HG03066 (cell line): ENCODE measurements around the gene SRSF4.
"Not testable (repeated sequence)": the region's sequence is repeated elsewhere in the genome, so short reads cannot be mapped to it uniquely, and the experiment has no call there.

Experiments used
- ATAC-seq: cut with Tn5 transposase; IDR thresholded peaks from one replicate; pipeline ENCODE4 v1.9.1; 2021; ENCODE audit warnings: low read depth; ENCODE audit not compliant: unreplicated experiment

Gene SRSF4

DNA sequence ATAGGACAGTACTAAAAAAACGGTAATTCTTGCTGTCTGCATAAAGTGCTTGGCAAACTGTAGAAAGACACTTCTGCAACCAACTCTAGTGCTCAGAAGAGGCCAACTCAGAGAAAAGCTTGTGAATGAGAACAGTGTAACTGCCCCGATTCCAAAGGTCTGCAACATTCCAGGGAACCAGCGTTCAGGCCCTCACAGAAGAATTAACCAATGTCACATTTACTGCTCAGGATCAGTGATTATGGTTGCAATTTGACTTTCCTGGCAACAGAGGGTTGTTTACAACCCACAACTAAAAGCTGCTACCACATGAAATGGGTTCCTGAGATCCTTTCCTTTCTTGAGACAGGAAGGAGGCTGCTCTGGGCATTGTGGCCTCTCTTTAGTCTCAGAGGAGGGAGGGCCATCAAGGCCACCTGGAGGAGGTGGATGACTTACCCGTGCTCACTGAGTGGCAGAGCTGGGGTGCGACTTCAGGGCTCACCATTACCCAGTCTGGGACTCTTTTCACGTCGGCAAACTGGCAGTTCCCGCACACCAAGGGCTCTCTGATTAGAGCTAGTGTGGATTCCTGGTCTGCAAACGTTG, 15.3 kb downstream of the SRSF4 start:
- ATAC-seq = no peak

GRCh38 chr1:29164588-29164987, 17.1 kb downstream of the SRSF4 start:
- no peak for ATAC-seq

DNA sequence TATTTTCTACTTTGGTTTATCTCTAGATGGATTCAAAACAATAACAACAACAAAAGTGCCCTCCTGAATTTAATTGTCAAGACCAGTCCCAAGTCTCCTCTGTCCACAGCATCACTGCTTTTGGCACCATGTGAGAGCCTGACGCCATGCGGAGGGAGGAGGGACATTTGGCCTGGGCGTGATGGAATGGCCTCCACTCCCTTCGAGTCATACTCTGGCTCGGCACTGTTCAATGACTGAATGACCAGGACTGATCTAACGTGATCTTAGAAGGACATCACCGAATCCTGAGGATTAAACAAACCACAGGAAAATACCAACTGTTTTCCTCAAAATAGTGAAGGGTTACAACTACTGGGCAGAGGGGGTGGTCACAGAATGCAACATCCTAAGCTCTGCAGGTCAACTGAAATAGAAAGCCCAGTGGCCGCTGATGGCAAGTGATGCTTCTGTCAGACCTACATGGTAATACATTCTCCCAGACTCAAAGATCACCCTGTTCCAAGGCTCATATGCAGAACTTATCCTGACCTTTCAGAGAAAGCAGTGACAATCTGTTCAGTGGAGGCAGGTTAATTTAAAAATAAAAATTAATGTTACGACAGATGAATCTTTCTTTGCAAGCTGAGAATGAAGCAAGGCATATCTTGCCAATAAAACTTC, 19.1 kb downstream of the SRSF4 start:
- no peak for ATAC-seq

DNA sequence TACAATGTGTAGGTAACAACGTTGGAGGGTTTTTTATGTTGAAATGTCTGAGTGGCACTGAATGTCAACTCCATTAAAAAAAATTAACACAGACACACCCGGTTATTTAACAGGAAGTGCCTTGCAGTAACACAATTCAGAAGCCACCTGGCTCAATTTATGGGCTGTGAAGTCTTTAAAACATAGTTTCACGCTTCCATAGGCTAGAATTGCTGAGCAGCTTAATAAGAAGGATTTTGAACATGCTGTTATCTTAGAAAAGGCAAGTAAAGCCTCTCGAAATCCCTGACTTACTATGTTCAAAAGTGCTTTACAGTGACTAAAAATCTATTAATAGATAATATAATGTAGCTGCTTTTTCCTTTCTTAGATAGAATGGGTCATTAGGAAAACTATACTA, 19.7 kb downstream of the SRSF4 start:
- ATAC-seq = no peak

DNA sequence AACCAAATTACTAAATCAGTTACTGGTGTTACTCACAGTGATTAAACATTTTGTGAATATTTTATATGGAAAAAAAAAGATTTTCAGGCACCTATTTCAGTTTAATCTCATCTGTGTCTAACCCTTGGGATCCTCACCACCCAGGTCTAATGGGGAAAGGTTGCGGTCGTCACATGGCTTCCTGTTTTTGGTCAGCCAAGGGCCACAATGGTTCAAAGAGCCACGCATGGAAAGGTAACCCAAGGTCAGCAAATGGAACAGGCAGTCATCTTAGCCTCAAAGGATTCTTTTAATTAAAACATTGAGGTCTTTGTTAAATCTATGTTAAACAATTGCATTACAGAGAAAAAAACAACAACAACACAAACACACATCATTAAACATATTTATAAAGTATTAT, 21.9 kb downstream of the SRSF4 start:
- ATAC-seq = no peak

GRCh38 chr1:29157269-29157601, 24.5 kb downstream of the SRSF4 start:
- no peak for ATAC-seq

- no peak for ATAC-seq
Measured at GRCh38 chr1:29156543-29157268, 25.0 kb downstream of the SRSF4 start.

GRCh38 chr1:29152046-29152805, 29.5 kb downstream of the SRSF4 start:
- ATAC-seq = no peak

DNA sequence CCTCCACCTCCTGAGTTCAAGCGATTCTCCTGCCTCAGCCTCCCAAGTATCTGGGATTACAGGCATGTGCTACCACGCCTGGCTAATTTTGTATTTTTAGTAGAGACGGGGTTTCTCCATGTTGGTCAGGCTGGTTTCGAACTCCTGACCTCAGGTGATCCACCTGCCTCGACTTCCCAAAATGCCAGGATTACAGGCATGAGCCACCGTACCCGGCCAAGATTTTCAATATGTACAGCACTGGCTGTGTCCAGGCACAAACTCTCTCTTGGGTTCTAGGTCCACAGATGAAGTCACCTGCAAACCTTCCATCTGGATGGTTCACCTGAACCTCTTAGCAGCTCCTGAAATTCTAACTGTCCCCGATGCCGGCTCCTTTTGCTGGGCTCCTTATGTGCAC, 31.4 kb downstream of the SRSF4 start:
- ATAC-seq = not testable (repeated sequence)

DNA sequence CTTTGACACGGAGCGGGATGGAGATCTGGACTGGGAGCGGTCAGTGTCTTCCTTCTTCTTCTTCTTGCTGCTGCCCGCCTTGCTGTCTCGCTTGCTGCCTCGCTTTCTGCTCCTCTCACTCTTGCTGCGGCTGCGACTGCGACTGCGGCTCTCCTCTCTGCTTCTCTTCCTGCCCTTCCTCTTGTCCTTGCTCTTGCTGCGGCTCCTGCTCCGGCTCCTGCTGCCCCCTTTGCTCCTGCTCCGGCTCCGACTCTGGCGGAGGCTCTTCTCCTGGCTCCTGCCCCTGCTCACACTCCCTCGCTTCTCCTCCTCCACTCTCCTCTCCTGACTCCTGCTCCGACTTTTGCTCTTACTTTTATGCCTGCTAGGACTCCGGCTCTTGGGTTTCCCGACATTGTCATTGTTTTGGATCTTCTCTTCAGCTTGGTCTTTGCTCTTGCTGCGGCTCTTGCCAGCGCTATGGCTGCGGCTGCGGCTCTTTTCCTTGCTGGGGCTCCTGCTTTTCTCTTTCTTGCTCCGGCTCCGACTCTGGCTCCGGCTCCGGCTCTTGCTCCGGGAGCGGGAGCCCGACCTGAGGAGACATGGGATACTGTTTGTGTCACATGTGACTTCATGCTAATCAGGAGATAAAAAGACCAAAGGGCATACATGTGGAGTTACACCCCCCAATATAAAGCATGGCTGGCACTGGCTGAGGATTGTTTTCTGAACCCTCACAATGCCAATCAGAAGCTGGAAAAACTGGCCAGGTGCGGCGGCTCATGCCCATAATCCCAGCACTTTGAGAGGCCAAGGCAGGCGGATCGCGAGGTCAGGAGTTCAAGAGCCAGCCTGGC, 32.8 kb downstream of the SRSF4 start:
- ATAC-seq = no peak

GRCh38 chr1:29145739-29146437, 35.8 kb downstream of the SRSF4 start:
- ATAC-seq = no peak

DNA sequence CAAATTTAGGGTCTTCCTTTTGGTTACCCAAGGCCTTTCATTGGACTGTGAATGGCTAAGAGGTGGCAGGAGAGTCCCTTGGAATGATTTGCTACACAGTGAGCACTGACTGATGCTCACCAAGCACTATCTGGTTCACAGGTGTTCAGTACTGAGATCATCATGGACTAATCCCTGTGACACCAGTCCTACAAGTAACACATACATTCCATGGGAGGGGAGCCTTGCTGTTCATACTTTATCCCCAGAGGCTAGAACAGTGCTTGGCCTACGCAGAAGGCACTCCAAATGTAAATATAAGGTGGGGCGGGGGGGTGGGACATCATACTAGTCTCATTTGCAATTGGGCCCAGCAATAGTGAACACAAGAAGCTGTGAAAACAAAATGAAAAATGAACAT, 37.5 kb downstream of the SRSF4 start:
- no peak for ATAC-seq

DNA sequence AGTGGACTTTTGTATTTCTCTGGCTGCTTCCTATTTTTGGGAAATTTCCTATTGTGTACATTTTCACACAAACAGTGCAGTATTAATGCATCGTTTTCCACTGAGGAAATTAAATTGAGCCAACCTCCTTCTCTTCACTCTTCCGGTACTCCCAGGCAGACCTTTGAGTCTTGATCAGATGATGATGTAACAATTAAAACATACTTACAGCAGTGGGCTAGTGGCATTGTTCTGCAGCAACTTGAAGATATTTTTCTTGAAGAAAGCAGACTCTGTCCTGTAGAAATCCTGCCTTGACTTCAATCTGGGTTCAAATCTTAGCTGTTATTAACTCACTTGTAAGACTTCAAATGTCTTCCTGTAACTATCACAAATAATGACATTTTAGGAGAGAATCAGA, 39.0 kb downstream of the SRSF4 start:
- no peak for ATAC-seq

GRCh38 chr1:29136391-29136915, 45.2 kb downstream of the SRSF4 start:
- no peak for ATAC-seq

- ATAC-seq = no peak
Measured at GRCh38 chr1:29134695-29135028, 47.0 kb downstream of the SRSF4 start.

GRCh38 chr1:29133861-29134694, 47.6 kb downstream of the SRSF4 start:
- no peak for ATAC-seq

DNA sequence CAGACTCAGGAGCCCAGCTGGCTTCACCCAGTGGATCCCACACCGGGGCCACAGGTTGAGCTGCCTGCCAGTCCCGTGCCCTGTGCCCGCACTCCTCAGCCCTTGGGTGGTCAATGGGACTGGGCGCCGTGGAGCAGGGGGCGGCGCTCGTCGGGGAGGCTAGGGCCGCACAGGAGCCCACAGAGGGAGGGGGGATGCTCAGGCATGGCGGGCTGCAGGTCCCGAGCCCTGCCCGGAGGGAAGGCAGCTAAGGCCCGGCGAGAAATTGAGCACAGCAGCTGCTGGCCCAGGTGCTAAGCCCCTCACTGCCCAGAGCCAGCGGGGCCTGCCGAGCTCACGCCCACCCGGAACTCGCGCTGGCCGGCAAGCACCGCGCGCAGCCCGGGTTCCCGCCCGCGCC, 50.6 kb downstream of the SRSF4 start:
- ATAC-seq = not testable (repeated sequence)

- ATAC-seq = no peak
Measured at GRCh38 chr1:29129916-29130315, 51.8 kb downstream of the SRSF4 start.

GRCh38 chr1:29128739-29129138, 53.0 kb downstream of the SRSF4 start:
- no peak for ATAC-seq
